ENCODE data around the gene CAV2. TPM values are rescaled to one million over a fixed set of nuclear protein-coding genes. Genes with fewer than 3 reads are reported as not detected.

CAV2 gene
- total RNA-seq, 2 donors from 2014 or later = 5.2 to 7.4 TPM

- no peak overlapping the region for H3K4me3 Mint-ChIP-seq
- no peaks in the 10 kb centered on the region for H3K27me3 Mint-ChIP-seq (ENCODE audit: insufficient read depth)
- no peaks in the 10 kb centered on the region for H3K36me3 ChIP-seq (ENCODE audit: control insufficient read depth, insufficient read depth, low read length)
- no peak overlapping the region for H3K4me3 ChIP-seq (ENCODE audit: low read length)
- no peak for TF ChIP-seq CTCF (conservative IDR thresholded peaks at IDR 0.05)
- DNase-seq = no peak
- no peaks in the 10 kb centered on the region for H3K9me3 ChIP-seq (ENCODE audit: control insufficient read depth, low read length)
- H3K36me3 Mint-ChIP-seq (ENCODE audit: low read depth) = peaks cover under 1% of the 10 kb centered on the region
- no peaks in the 10 kb centered on the region for H3K27me3 ChIP-seq (ENCODE audit: control insufficient read depth, insufficient read depth, low read length, poor library complexity, severe bottlenecking)
- no peak overlapping the region for H3K27ac Mint-ChIP-seq
- peaks cover 3% of the 10 kb centered on the region for H3K9me3 Mint-ChIP-seq
- peaks cover 16% of the 10 kb centered on the region for H3K4me1 Mint-ChIP-seq
- H3K9ac ChIP-seq (ENCODE audit: extremely low read depth, low read length, poor library complexity, severe bottlenecking) = no peak overlapping the region
- H3K4me1 ChIP-seq (ENCODE audit: control insufficient read depth, insufficient read depth, low read length) = no peaks in the 10 kb centered on the region
- no peak overlapping the region for H3K27ac ChIP-seq (ENCODE audit: low read depth, low read length)
- 93 to 94% methylated on average over 2 of the region's 2 CpGs for WGBS, 2 experiments (ENCODE audit: insufficient coverage in 1 of 2, insufficient read length in 1 of 2)
These were observed 44.1 kb downstream of the CAV2 start for GRCh38 chr7:116543664-116544063.

GRCh38 chr7:116544487-116544886, 44.9 kb downstream of the CAV2 start:
- no peak for TF ChIP-seq CTCF (conservative IDR thresholded peaks at IDR 0.05)
- Histone ChIP-seq H3K9me3 (ENCODE audit: control insufficient read depth, low read length) (no peaks in the 10 kb centered on the region), H3K9ac (ENCODE audit: extremely low read depth, low read length, poor library complexity, severe bottlenecking) (no peak overlapping the region), H3K27ac (ENCODE audit: low read depth, low read length) (no peak overlapping the region), H3K4me3 (ENCODE audit: low read length) (no peak overlapping the region), H3K4me1 (ENCODE audit: control insufficient read depth, insufficient read depth, low read length) (no peaks in the 10 kb centered on the region), H3K36me3 (ENCODE audit: control insufficient read depth, insufficient read depth, low read length) (no peaks in the 10 kb centered on the region), H3K27me3 (ENCODE audit: control insufficient read depth, insufficient read depth, low read length, poor library complexity, severe bottlenecking) (no peaks in the 10 kb centered on the region)
- Mint-ChIP-seq H3K4me1 (peaks cover 16% of the 10 kb centered on the region), H3K9me3 (no peaks in the 10 kb centered on the region), H3K4me3 (no peak overlapping the region), H3K27me3 (ENCODE audit: insufficient read depth) (no peaks in the 10 kb centered on the region), H3K27ac (no peak overlapping the region), H3K36me3 (ENCODE audit: low read depth) (no peaks in the 10 kb centered on the region)
- WGBS, 2 experiments (ENCODE audit: insufficient coverage in 1 of 2, insufficient read length in 1 of 2) = 85 to 86% methylated on average over 1 of the region's 1 CpG
- no peak for DNase-seq

GRCh38 chr7:116545411-116545993, 46.0 kb downstream of the CAV2 start:
- H3K4me3 Mint-ChIP-seq = no peak overlapping the region
- 94 to 98% methylated on average over 4 to 6 of the region's 6 CpGs for WGBS, 2 experiments (ENCODE audit: insufficient coverage in 1 of 2, insufficient read length in 1 of 2)
- no peaks in the 10 kb centered on the region for H3K9me3 Mint-ChIP-seq
- Histone ChIP-seq H3K4me1 (ENCODE audit: control insufficient read depth, insufficient read depth, low read length) (no peaks in the 10 kb centered on the region), H3K9ac (ENCODE audit: extremely low read depth, low read length, poor library complexity, severe bottlenecking) (no peak overlapping the region), H3K36me3 (ENCODE audit: control insufficient read depth, insufficient read depth, low read length) (no peaks in the 10 kb centered on the region), H3K27me3 (ENCODE audit: control insufficient read depth, insufficient read depth, low read length, poor library complexity, severe bottlenecking) (no peaks in the 10 kb centered on the region), H3K27ac (ENCODE audit: low read depth, low read length) (no peak overlapping the region), H3K4me3 (ENCODE audit: low read length) (no peak overlapping the region), H3K9me3 (ENCODE audit: control insufficient read depth, low read length) (no peaks in the 10 kb centered on the region)
- H3K27me3 Mint-ChIP-seq (ENCODE audit: insufficient read depth) = no peaks in the 10 kb centered on the region
- TF ChIP-seq CTCF (conservative IDR thresholded peaks at IDR 0.05) = no peak
- no peak for DNase-seq
- peaks cover 16% of the 10 kb centered on the region for H3K4me1 Mint-ChIP-seq
- H3K36me3 Mint-ChIP-seq (ENCODE audit: low read depth) = no peaks in the 10 kb centered on the region
- no peak overlapping the region for H3K27ac Mint-ChIP-seq

Data from endodermal cell (in vitro differentiated cells).